SK-N-SH (cell line): ENCODE data around the gene LAMA1. TPM values are rescaled to one million over a fixed set of nuclear protein-coding genes. Genes with fewer than 3 reads are reported as not detected.

Experiments used
- CTCF ChIA-PET: fragments of 300-600, 350-600 bp; formaldehyde crosslinking; extraction: SDS; loops from one replicate; lab custom pipeline; 2021; lab: Yijun Ruan, JAX
- POLR2A ChIA-PET: fragments of 350-600 bp; sonication (Branson Sonifier 250); formaldehyde crosslinking; extraction: SDS; loops from one replicate; lab custom pipeline; 2020; ENCODE audit warnings: antibody characterized with exemption, inconsistent platforms; lab: Yijun Ruan, JAX
- DNase-seq: peaks from one replicate; pipeline ENCODE4 v3.0.0; 2012
- H2AFZ ChIP-seq: fragments of 200-600 bp; sonication (generic); 2 replicates; pipeline ENCODE4 v1.8.1; 2016; ENCODE audit warnings: antibody characterized with exemption, mild to moderate bottlenecking, low read depth
- H3F3A ChIP-seq: fragments of 200-600 bp; sonication (generic); replicated peaks from 2 replicates; pipeline ENCODE3; 2016; ENCODE audit warnings: antibody characterized with exemption, mild to moderate bottlenecking; ENCODE audit not compliant: insufficient read depth
- H3K27ac ChIP-seq, 2 experiments: fragments of 200-500 bp in 1 of 2; fragments of 200-600 bp in 1 of 2; sonication (Bioruptor generic) in 1 of 2; sonication (generic), shearing (Covaris generic) in 1 of 2; 2 replicates each; pipeline versions ENCODE4 v1.5.1 to v1.6.1; 2014 to 2016; ENCODE audit warnings: low read depth in 2 of 2, inconsistent platforms in 1 of 2, low read length in 1 of 2, mild to moderate bottlenecking in 1 of 2, mixed read lengths in 1 of 2
- H3K27me3 ChIP-seq: fragments of 200-600 bp; sonication (generic), shearing (Covaris generic); 2 replicates; pipeline ENCODE4 v1.6.1; 2016; ENCODE audit warnings: mixed run types; ENCODE audit not compliant: insufficient read depth
- H3K36me3 ChIP-seq, 2 experiments: fragments of 200-500 bp in 1 of 2; fragments of 200-600 bp in 1 of 2; sonication (Bioruptor generic) in 1 of 2; sonication (generic) in 1 of 2; replicated peaks in 1 of 2; 2 replicates each; pipeline versions ENCODE3 to v1.5.1; 2014 to 2016; ENCODE audit warnings: low read length in 1 of 2, mild to moderate bottlenecking in 1 of 2; ENCODE audit not compliant: insufficient read depth in 2 of 2, control insufficient read depth in 1 of 2
- H3K4me1 ChIP-seq, 2 experiments: fragments of 200-500 bp in 1 of 2; fragments of 200-600 bp in 1 of 2; sonication (Bioruptor generic) in 1 of 2; sonication (generic), shearing (Covaris generic) in 1 of 2; 2 replicates each; pipeline versions ENCODE4 v1.5.1 to v1.6.1; 2014 to 2016; ENCODE audit warnings: low read depth in 1 of 2, low read length in 1 of 2, mixed run types in 1 of 2; ENCODE audit not compliant: insufficient read depth in 2 of 2, control insufficient read depth in 1 of 2
- H3K4me2 ChIP-seq: fragments of 200-600 bp; sonication (generic), shearing (Covaris generic); 2 replicates; pipeline ENCODE4 v1.6.1; 2017; ENCODE audit warnings: mixed run types
- H3K4me3 ChIP-seq, 2 experiments: fragments of 200-500 bp in 1 of 2; fragments of 200-600 bp in 1 of 2; sonication (Bioruptor generic) in 1 of 2; sonication (generic), shearing (Covaris generic) in 1 of 2; 2 replicates each; pipeline versions ENCODE4 v1.5.1 to v1.8.1; 2014 to 2016; ENCODE audit warnings: low read depth in 2 of 2, inconsistent platforms in 1 of 2, low read length in 1 of 2, mild to moderate bottlenecking in 1 of 2, mixed read lengths in 1 of 2, moderate library complexity in 1 of 2
- H3K79me2 ChIP-seq: fragments of 200-600 bp; sonication (generic); 2 replicates; pipeline ENCODE4 v1.8.1; 2017; ENCODE audit warnings: mild to moderate bottlenecking; ENCODE audit not compliant: insufficient read depth
- H3K9ac ChIP-seq: fragments of 200-600 bp; sonication (generic); 2 replicates; pipeline ENCODE4 v1.6.1; 2017; ENCODE audit warnings: mixed run types
- H3K9me2 ChIP-seq: fragments of 200-600 bp; sonication (generic); 2 replicates; pipeline ENCODE4 v1.6.1; 2017; ENCODE audit warnings: mixed run types
- H3K9me3 ChIP-seq: fragments of 200-600 bp; sonication (generic); 2 replicates; pipeline ENCODE4 v1.6.1; 2017; ENCODE audit warnings: mixed run types, mild to moderate bottlenecking, moderate library complexity
- H4K20me1 ChIP-seq: fragments of 200-600 bp; sonication (generic); 2 replicates; pipeline ENCODE4 v1.6.1; 2017; ENCODE audit warnings: mild to moderate bottlenecking, mixed run types; ENCODE audit not compliant: insufficient read depth
- CHD2 ChIP-seq: fragments of 150-350 bp; IDR thresholded peaks from 2 replicates; pipeline ENCODE4 v1.6.1; 2018; ENCODE audit warnings: low read length; ENCODE audit not compliant: partially characterized antibody
- EP300 ChIP-seq, 2 experiments: IDR thresholded peaks; 2 replicates each; pipeline versions ENCODE4 v1.4.0 to v1.6.1; 2012; ENCODE audit warnings: borderline replicate concordance in 1 of 2, low read depth in 1 of 2, low read length in 1 of 2
- EZH2phosphoT487 ChIP-seq: fragments of 200-600 bp; sonication (generic); IDR thresholded peaks from 2 replicates; pipeline ENCODE4 v1.6.1; 2017; ENCODE audit warnings: low read depth, mixed run types, mild to moderate bottlenecking, antibody characterized with exemption, moderate library complexity, borderline replicate concordance
- FOSL2 ChIP-seq: IDR thresholded peaks from 2 replicates; pipeline ENCODE4 v1.4.0; 2012; ENCODE audit warnings: low read depth, mild to moderate bottlenecking, moderate library complexity, borderline replicate concordance
- FOXJ3 ChIP-seq: sonication (generic); formaldehyde crosslinking; IDR thresholded peaks from 2 replicates; pipeline ENCODE4 v1.5.1; 2020; ENCODE audit warnings: mild to moderate bottlenecking, missing genetic modification reagents
- IRF3 ChIP-seq: fragments of 150-350 bp; IDR thresholded peaks from 2 replicates; pipeline ENCODE4 v1.6.1; 2016; ENCODE audit warnings: mild to moderate bottlenecking, low read depth, low read length
- JUND ChIP-seq: IDR thresholded peaks from 2 replicates; pipeline ENCODE4 v1.4.0; 2012
- MAX ChIP-seq: IDR thresholded peaks from 2 replicates; pipeline ENCODE4 v1.4.0; 2012; ENCODE audit warnings: low read depth
- MXI1 ChIP-seq: IDR thresholded peaks from 2 replicates; pipeline ENCODE4 v1.6.1; 2012; ENCODE audit warnings: mild to moderate bottlenecking, low read depth, low read length, improper control_type of control experiment
- POLR2AphosphoS5 ChIP-seq: IDR thresholded peaks from 2 replicates; pipeline ENCODE4 v1.6.1; 2012; ENCODE audit warnings: low read depth, low read length
- SIN3A ChIP-seq: IDR thresholded peaks from 2 replicates; pipeline ENCODE4 v1.6.1; 2012; ENCODE audit warnings: low read depth, mild to moderate bottlenecking, low read length, moderate library complexity, borderline replicate concordance
- TCF12 ChIP-seq: IDR thresholded peaks from 2 replicates; pipeline ENCODE4 v1.4.0; 2012
- USF1 ChIP-seq: IDR thresholded peaks from 2 replicates; pipeline ENCODE4 v1.4.0; 2012; ENCODE audit warnings: low read depth, borderline replicate concordance
- ZBTB33 ChIP-seq: IDR thresholded peaks from 2 replicates; pipeline ENCODE4 v1.4.0; 2012; ENCODE audit warnings: low read depth, borderline replicate concordance
- WGBS: methylation state at CpG from one replicate; pipeline ENCODE4 v1.1.6; 2017; ENCODE audit warnings: low lambda C conversion rate; 5-methylcytosine and 5-hydroxymethylcytosine counted together
- polyA plus RNA-seq, 3 experiments: library from polyadenylated mRNA; depleted of rRNA; stranded (reverse); fragments of >200 nt; gene quantifications; 2 replicates each; pipeline ENCODE4 v1.2.3, GENCODE V29; 2012

Gene LAMA1
- polyA plus RNA-seq, 1 of the 3 experiments (the other 2 are of a cell fraction) = 0.07 TPM

GRCh38 chr18:7062236-7062635, 55.4 kb downstream of the LAMA1 start:
- no peaks in the 10 kb centered on the region; a peak in 1 of 4 replicates for H3K4me1 ChIP-seq
- no peaks in the 10 kb centered on the region for H3K9me2 ChIP-seq
- H4K20me1 ChIP-seq = no peaks in the 10 kb centered on the region
- H3F3A ChIP-seq = no peaks in the 10 kb centered on the region
- no peak overlapping the region for H2AFZ ChIP-seq
- CTCF ChIA-PET = interaction anchor here (1.3 to 2.5 kb wide), 2 partner anchors 8 to 41 kb away, joined by 4 to 7 read pairs; no protein-coding TSS in a partner anchor
- no peak overlapping the region for H3K4me2 ChIP-seq
- no peak overlapping the region for H3K9ac ChIP-seq
- POLR2A ChIA-PET = no interaction called here
- no peak for DNase-seq
- 59% methylated on average over 9 of the region's 9 CpGs for WGBS
- no peak overlapping the region for H3K4me3 ChIP-seq
- no peak for TF ChIP-seq EZH2phosphoT487
- TF ChIP-seq FOSL2 = no peak
- no peak for TF ChIP-seq SIN3A
- TF ChIP-seq ZBTB33 = no peak
- no peak for TF ChIP-seq TCF12
- no peak for TF ChIP-seq POLR2AphosphoS5
- TF ChIP-seq IRF3 = no peak
- no peak for TF ChIP-seq CHD2
- TF ChIP-seq USF1 = no peak
- no peaks in the 10 kb centered on the region for H3K36me3 ChIP-seq
- H3K79me2 ChIP-seq = no peaks in the 10 kb centered on the region
- H3K9me3 ChIP-seq = no peaks in the 10 kb centered on the region
- no peaks in the 10 kb centered on the region for H3K27me3 ChIP-seq
- H3K27ac ChIP-seq = no peak overlapping the region

- Histone ChIP-seq H3K27ac (no peak overlapping the region), H3K4me1 (no peaks in the 10 kb centered on the region), H3K4me3 (no peak overlapping the region), H3K9me2 (no peaks in the 10 kb centered on the region), H3K9ac (no peak overlapping the region), H3K27me3 (no peaks in the 10 kb centered on the region), H3K79me2 (no peaks in the 10 kb centered on the region), H3K4me2 (no peak overlapping the region), H3K9me3 (no peaks in the 10 kb centered on the region), H4K20me1 (no peaks in the 10 kb centered on the region), H3K36me3 (no peaks in the 10 kb centered on the region), H2AFZ (no peak overlapping the region), H3F3A (no peaks in the 10 kb centered on the region)
- ChIA-PET CTCF (no interaction called here), POLR2A (no interaction called here)
- no peak for TF ChIP-seq MAX
- no peak for TF ChIP-seq MXI1
- TF ChIP-seq FOXJ3 = no peak
- TF ChIP-seq IRF3 = no peak
- no peak for TF ChIP-seq FOSL2
- no peak for TF ChIP-seq EP300 (IDR thresholded peaks at IDR 0.05; ENCODE audit: borderline replicate concordance in 1 of 2, low read depth in 1 of 2, low read length in 1 of 2)
- TF ChIP-seq JUND = no peak
- TF ChIP-seq EZH2phosphoT487 = no peak
- TF ChIP-seq TCF12 = no peak
- 20% methylated on average over 2 of the region's 2 CpGs for WGBS
- DNase-seq = peak; percentile 17
Measured at GRCh38 chr18:7059276-7059675, 58.3 kb downstream of the LAMA1 start.
